T-cell (primary cell): ENCODE measurements around the gene SLC38A1. TPM values are rescaled to one million over a fixed set of nuclear protein-coding genes. Genes with fewer than 3 reads are reported as not detected.
"Not testable (repeated sequence)": the region's sequence is repeated elsewhere in the genome, so short reads cannot be mapped to it uniquely, and the experiment has no call there.

Experiments used
- ATAC-seq, 4 experiments: fragments of 200-7000 bp in 3 of 4; fragments of 150-1000 bp in 1 of 4; cut with Tn5 transposase; replicated peaks in 1 of 4; 1 replicate in 3 of 4; 2 replicates in 1 of 4; pipeline ENCODE4 v1.10.0; 2021; ENCODE audit warnings: moderate library complexity in 3 of 4, mild to moderate bottlenecking in 2 of 4, moderate number of reproducible peaks in 1 of 4
- CTCF ChIA-PET, 2 donors: fragments of 300-600 bp; sonication (Branson Sonifier 250); formaldehyde crosslinking; loops; one replicate each; lab custom pipeline; 2022; ENCODE audit warnings: antibody characterized with exemption in 2 of 2; lab: Charles Lee
- POLR2A ChIA-PET, 2 donors: fragments of 300-600 bp; sonication (Branson Sonifier 250); formaldehyde crosslinking; loops; one replicate each; lab custom pipeline; 2022; ENCODE audit warnings: antibody characterized with exemption in 2 of 2; lab: Charles Lee
- DNase-seq, 35 experiments: peaks; one replicate each; pipeline versions ENCODE4 v3.0.0 to v3.0.0-alpha.2; 2013 to 2023
- H3K27ac ChIP-seq: one replicate; pipeline ENCODE4 v1.5.1; 2013; ENCODE audit warnings: low read length
- H3K27me3 ChIP-seq, 2 experiments: replicated peaks in 1 of 2; 1 replicate in 1 of 2; 2 replicates in 1 of 2; pipeline versions ENCODE4 v1.6.1 to v1.7.0; 2013; ENCODE audit warnings: low read length in 1 of 2, mixed read lengths in 1 of 2; ENCODE audit not compliant: control insufficient read depth in 2 of 2, insufficient read depth in 2 of 2; ENCODE audit errors: extremely low read depth in 1 of 2
- H3K36me3 ChIP-seq, 2 donors: 1 replicate in 1 of 2; 2 replicates in 1 of 2; pipeline versions ENCODE4 v1.6.1 to v1.7.0; 2013; ENCODE audit warnings: low read length in 1 of 2; ENCODE audit not compliant: control insufficient read depth in 2 of 2, insufficient read depth in 1 of 2; ENCODE audit errors: extremely low read depth in 1 of 2
- H3K4me1 ChIP-seq, 2 experiments: 1 replicate in 1 of 2; 2 replicates in 1 of 2; pipeline versions ENCODE4 v1.6.1 to v1.7.0; 2013; ENCODE audit warnings: low read length in 2 of 2, mixed read lengths in 1 of 2; ENCODE audit not compliant: insufficient read depth in 2 of 2, control insufficient read depth in 1 of 2; ENCODE audit errors: extremely low read depth in 1 of 2
- H3K4me3 ChIP-seq, 2 donors: 1 replicate in 1 of 2; 2 replicates in 1 of 2; pipeline versions ENCODE4 v1.5.1 to v1.7.0; 2013; ENCODE audit warnings: mild to moderate bottlenecking in 2 of 2, low read length in 1 of 2, moderate library complexity in 1 of 2; ENCODE audit not compliant: control insufficient read depth in 1 of 2; ENCODE audit errors: extremely low read depth in 1 of 2
- H3K9me3 ChIP-seq: 2 replicates; pipeline ENCODE4 v1.7.0; 2013
- H3K27ac Mint-ChIP-seq, 2 donors: one replicate each; pipeline ENCODE4 v1.8.0; 2020 to 2021; ENCODE audit warnings: mild to moderate bottlenecking in 2 of 2, mixed read lengths in 2 of 2
- H3K27me3 Mint-ChIP-seq, 2 donors: one replicate each; pipeline ENCODE4 v1.8.0; 2021 to 2022; ENCODE audit warnings: mixed read lengths in 2 of 2
- H3K36me3 Mint-ChIP-seq: one replicate; pipeline ENCODE4 v1.8.0; 2021; ENCODE audit warnings: mixed read lengths
- H3K4me1 Mint-ChIP-seq, 3 donors: one replicate each; pipeline ENCODE4 v1.8.0; 2020 to 2022; ENCODE audit warnings: mixed read lengths in 3 of 3, mild to moderate bottlenecking in 1 of 3
- H3K4me3 Mint-ChIP-seq, 3 donors: one replicate each; pipeline ENCODE4 v1.8.0; 2020 to 2022; ENCODE audit warnings: mild to moderate bottlenecking in 3 of 3, mixed read lengths in 3 of 3, moderate library complexity in 3 of 3
- H3K9me3 Mint-ChIP-seq, 3 donors: one replicate each; pipeline ENCODE4 v1.8.0; 2020 to 2022; ENCODE audit warnings: mixed read lengths in 3 of 3
- WGBS: methylation state at CpG from one replicate; pipeline ENCODE4 v1.1.5; 2013; ENCODE audit warnings: missing lambda C conversion rate; ENCODE audit not compliant: insufficient coverage; 5-methylcytosine and 5-hydroxymethylcytosine counted together
- total RNA-seq, 35 experiments: library from RNA in 6 of 35; stranded (reverse) in 6 of 35; fragments of 120-200 nt in 1 of 35; gene quantifications; one replicate each; pipeline versions ENCODE4 v1.2.1 to v1.2.4 and lab custom pipeline; 2013 to 2026

The SLC38A1 gene
- total RNA-seq, 5 donors from 2014 or later (not counting 1 experiment from before 2014, with no cell fraction given) = 273 to 321 (median 286) TPM

- no peaks in the 10 kb centered on the region for H3K4me1 ChIP-seq
- no peak overlapping the region for H3K4me3 ChIP-seq
- Mint-ChIP-seq H3K9me3 (peaks cover 0 to 3% (median 3%) of the 10 kb centered on the region in 3 donors), H3K4me3 (no peak overlapping the region), H3K36me3 (peaks cover 10% of the 10 kb centered on the region), H3K27me3 (no peaks in the 10 kb centered on the region), H3K4me1 (peaks cover 0 to 6% (median 0%) of the 10 kb centered on the region in 3 donors), H3K27ac (no peak overlapping the region)
- H3K27me3 ChIP-seq = no peaks in the 10 kb centered on the region
- WGBS = 96% methylated on average over 5 of the region's 5 CpGs
- H3K9me3 ChIP-seq = no peaks in the 10 kb centered on the region
- POLR2A ChIA-PET = interaction anchor here in 1 of 2 donors (0.7 kb wide), 1 partner anchor 365 kb away, joined by 3 read pairs; no protein-coding TSS in a partner anchor
- no peak overlapping the region for H3K27ac ChIP-seq
- no peaks in the 10 kb centered on the region for H3K36me3 ChIP-seq
- DNase-seq = no peak
- CTCF ChIA-PET = interaction anchor here in 1 of 2 donors (0.6 kb wide), 1 partner anchor 15 kb away, joined by 3 read pairs; no protein-coding TSS in a partner anchor
- ATAC-seq = no peak
These were observed 103.7 kb downstream of the SLC38A1 start for GRCh38 chr12:46165191-46165590.

DNA sequence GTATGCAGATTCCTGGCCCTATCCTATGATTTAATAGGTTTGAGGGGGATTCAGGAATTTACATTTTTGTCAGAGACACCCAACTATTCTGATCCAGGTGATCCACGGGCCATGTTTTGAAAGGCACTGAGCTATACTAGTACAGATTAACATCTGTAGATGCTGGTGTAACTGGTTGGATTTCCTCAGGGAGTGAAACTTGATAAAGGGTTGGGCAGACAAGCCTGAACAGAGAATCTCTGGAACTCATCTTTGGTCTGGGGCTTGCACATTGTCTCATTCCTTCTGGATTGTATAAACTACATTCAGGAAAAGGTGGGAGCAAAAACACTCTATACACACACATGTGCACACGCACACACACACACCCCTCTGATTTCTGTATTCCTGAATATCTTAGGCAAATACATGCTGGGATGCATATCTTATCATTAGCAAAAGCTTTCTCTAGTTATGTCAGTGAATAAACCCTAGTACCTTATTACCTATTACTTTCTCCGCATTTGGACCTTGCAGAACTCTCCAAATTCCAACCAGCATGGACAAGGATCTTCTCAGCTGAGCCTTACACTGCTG lies 104.6 kb downstream of the SLC38A1 start:
- H3K4me1 Mint-ChIP-seq = peaks cover 0 to under 1% (median 0%) of the 10 kb centered on the region in 3 donors
- no peaks in the 10 kb centered on the region for H3K27me3 ChIP-seq

GRCh38 chr12:46162549-46163076 lies 106.2 kb downstream of the SLC38A1 start:
- ATAC-seq, H3K9me3 Mint-ChIP-seq, H3K4me3 Mint-ChIP-seq, H3K36me3 ChIP-seq, H3K27me3 Mint-ChIP-seq, H3K4me1 ChIP-seq, H3K36me3 Mint-ChIP-seq, DNase-seq, POLR2A ChIA-PET, H3K4me3 ChIP-seq, CTCF ChIA-PET, H3K27ac Mint-ChIP-seq, H3K27me3 ChIP-seq, H3K9me3 ChIP-seq, H3K27ac ChIP-seq: not testable (repeated sequence)
- H3K4me1 Mint-ChIP-seq = peaks cover 9 to 14% (median 12%) of the 10 kb centered on the region in 3 donors
- WGBS = 100% methylated on average over 2 of the region's 4 CpGs

More for the DNA sequence above, 104.6 kb downstream of the SLC38A1 start:
- 100% methylated on average over 1 of the region's 3 CpGs for WGBS
- Histone ChIP-seq H3K36me3 (no peaks in the 10 kb centered on the region), H3K27ac (no peak overlapping the region), H3K4me3 (no peak overlapping the region), H3K4me1 (no peaks in the 10 kb centered on the region), H3K9me3 (no peaks in the 10 kb centered on the region)
- ChIA-PET CTCF (no interaction called here), POLR2A (interaction anchor here in 1 of 2 donors (0.7 kb wide), 1 partner anchor 366 kb away, joined by 3 read pairs; no protein-coding TSS in a partner anchor)
- H3K27me3 Mint-ChIP-seq = no peaks in the 10 kb centered on the region
- peaks cover 7% of the 10 kb centered on the region for H3K36me3 Mint-ChIP-seq
- ATAC-seq (no peak), DNase-seq (no peak)
- peaks cover 0 to 3% (median 3%) of the 10 kb centered on the region in 3 donors for H3K9me3 Mint-ChIP-seq
- no peak overlapping the region for H3K27ac Mint-ChIP-seq
- H3K4me3 Mint-ChIP-seq = no peak overlapping the region

DNA sequence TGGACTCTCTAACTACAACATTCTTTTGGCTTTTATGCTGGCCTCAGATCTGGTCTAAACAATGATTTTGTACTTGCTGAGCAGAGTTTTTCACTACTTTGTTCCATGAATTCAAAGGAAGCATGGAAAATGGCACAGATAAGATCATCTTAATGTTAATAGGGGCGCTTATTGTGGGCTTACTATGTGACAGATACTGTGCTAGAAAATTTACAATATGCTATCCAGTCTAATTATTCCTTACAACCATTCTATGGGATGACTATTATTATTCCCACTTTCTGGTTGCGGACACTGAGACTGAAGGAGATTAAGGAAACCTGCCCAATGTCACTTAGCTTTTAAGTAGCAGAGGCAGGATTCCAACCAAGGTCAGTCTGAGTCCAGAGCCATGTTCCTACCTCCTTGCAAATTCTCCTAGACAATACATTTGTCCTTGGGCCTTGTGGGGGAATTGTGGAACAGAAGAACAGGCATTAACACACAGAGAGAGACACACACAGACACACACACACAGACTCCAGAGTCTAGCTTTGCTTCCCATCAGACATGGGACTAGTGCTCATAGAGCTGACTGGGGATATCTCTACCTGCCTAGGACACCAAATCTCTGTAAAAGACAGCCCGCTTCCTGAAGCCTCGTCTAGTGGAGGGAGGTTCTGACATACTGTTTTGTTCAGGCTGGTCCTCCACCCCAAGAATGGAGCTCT lies 107.7 kb downstream of the SLC38A1 start:
- no peak overlapping the region for H3K27ac ChIP-seq
- ChIA-PET POLR2A (no interaction called here), CTCF (no interaction called here)
- H3K27me3 ChIP-seq = no peaks in the 10 kb centered on the region
- no peaks in the 10 kb centered on the region for H3K36me3 ChIP-seq
- Mint-ChIP-seq H3K4me3 (no peak overlapping the region), H3K27ac (no peak overlapping the region), H3K27me3 (no peaks in the 10 kb centered on the region), H3K4me1 (peaks cover 16 to 19% (median 18%) of the 10 kb centered on the region in 3 donors), H3K9me3 (peaks cover 1 to 8% (median 5%) of the 10 kb centered on the region in 3 donors), H3K36me3 (peaks cover 4% of the 10 kb centered on the region)
- H3K9me3 ChIP-seq = no peaks in the 10 kb centered on the region
- H3K4me3 ChIP-seq = no peak overlapping the region
- no CpG with 5 or more reads among the region's 4 CpGs for WGBS
- H3K4me1 ChIP-seq = no peaks in the 10 kb centered on the region
- DNase-seq (no peak), ATAC-seq (no peak)

GRCh38 chr12:46160101-46160980 lies 108.5 kb downstream of the SLC38A1 start:
- H3K4me3 Mint-ChIP-seq = no peak overlapping the region
- H3K27ac Mint-ChIP-seq = no peak overlapping the region
- Histone ChIP-seq H3K27me3 (no peaks in the 10 kb centered on the region), H3K4me1 (no peaks in the 10 kb centered on the region), H3K27ac (no peak overlapping the region), H3K4me3 (no peak overlapping the region), H3K36me3 (no peaks in the 10 kb centered on the region), H3K9me3 (no peaks in the 10 kb centered on the region)
- POLR2A ChIA-PET = interaction anchor here in 1 of 2 donors (0.7 kb wide), 1 partner anchor 25 kb away, joined by 4 read pairs; no protein-coding TSS in a partner anchor
- no peaks in the 10 kb centered on the region for H3K27me3 Mint-ChIP-seq
- CTCF ChIA-PET = no interaction called here
- H3K9me3 Mint-ChIP-seq = peaks cover 5 to 11% (median 8%) of the 10 kb centered on the region in 3 donors
- 92% methylated on average over 6 of the region's 10 CpGs for WGBS
- H3K36me3 Mint-ChIP-seq = peaks cover 4% of the 10 kb centered on the region
- no peak for ATAC-seq
- no peak for DNase-seq
- peaks cover 16 to 19% (median 18%) of the 10 kb centered on the region in 3 donors for H3K4me1 Mint-ChIP-seq
